ENCODE measurements around the gene HOMER1.

DNA sequence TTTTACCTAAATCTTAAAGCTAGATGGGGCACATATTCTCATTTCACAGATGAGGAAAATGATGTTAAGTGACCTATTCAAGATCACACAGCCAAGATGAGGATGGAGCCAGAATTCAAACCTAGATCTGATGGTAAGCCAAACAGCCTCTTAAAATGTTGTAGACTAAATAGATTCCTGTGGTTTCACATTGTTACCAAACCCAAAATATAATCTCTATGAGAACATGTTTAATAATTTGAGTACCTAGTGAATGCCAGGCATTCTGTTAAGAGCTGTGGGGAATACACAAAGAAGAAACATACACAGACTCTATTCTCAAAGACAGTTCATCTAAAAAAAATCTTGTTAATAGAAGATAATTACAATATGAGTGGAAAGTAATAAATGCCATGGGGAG lies 25.2 kb downstream of the HOMER1 start:
- TF ChIP-seq, protein P1, sequence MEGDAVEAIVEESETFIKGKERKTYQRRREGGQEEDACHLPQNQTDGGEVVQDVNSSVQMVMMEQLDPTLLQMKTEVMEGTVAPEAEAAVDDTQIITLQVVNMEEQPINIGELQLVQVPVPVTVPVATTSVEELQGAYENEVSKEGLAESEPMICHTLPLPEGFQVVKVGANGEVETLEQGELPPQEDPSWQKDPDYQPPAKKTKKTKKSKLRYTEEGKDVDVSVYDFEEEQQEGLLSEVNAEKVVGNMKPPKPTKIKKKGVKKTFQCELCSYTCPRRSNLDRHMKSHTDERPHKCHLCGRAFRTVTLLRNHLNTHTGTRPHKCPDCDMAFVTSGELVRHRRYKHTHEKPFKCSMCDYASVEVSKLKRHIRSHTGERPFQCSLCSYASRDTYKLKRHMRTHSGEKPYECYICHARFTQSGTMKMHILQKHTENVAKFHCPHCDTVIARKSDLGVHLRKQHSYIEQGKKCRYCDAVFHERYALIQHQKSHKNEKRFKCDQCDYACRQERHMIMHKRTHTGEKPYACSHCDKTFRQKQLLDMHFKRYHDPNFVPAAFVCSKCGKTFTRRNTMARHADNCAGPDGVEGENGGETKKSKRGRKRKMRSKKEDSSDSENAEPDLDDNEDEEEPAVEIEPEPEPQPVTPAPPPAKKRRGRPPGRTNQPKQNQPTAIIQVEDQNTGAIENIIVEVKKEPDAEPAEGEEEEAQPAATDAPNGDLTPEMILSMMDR (IDR thresholded peaks at IDR 0.05): no peak
- TF ChIP-seq EP300 (IDR thresholded peaks at IDR 0.05): no peak
- TF ChIP-seq POLR2A (IDR thresholded peaks at IDR 0.05): no peak
